IMR-90 (cell line): ENCODE results near the gene POLR3A. TPM values are rescaled to one million over a fixed set of nuclear protein-coding genes. Genes with fewer than 3 reads are reported as not detected.

Experiments
- ATAC-seq: fragments of 200-7000 bp; cut with Tn5 transposase; 2 replicates; pipeline ENCODE4 v1.9.1; 2020; ENCODE audit warnings: low read depth, mild to moderate bottlenecking, moderate library complexity
- BruUV-seq: library from RNA; stranded (reverse); fragments of 400-500 nt; replicated peaks from 2 replicates; lab custom pipeline; 2021; lab: Mats Ljungman, UMichigan
- CTCF ChIA-PET: fragments of 300-600 bp; formaldehyde crosslinking; extraction: SDS; loops from one replicate; lab custom pipeline; 2021; ENCODE audit warnings: antibody characterized with exemption; lab: Yijun Ruan, JAX
- POLR2A ChIA-PET: fragments of 300-600 bp; sonication (Branson Sonifier 250); formaldehyde crosslinking; loops from one replicate; lab custom pipeline; 2022; ENCODE audit warnings: antibody characterized with exemption; ENCODE audit not compliant: unreplicated experiment; lab: Charles Lee
- DNase-seq: peaks from one replicate; pipeline ENCODE4 v3.0.0; 2013
- H2AFZ ChIP-seq: replicated peaks from 2 replicates; pipeline ENCODE3; 2013; ENCODE audit warnings: low read length, mild to moderate bottlenecking; ENCODE audit not compliant: poor library complexity
- H2AK5ac ChIP-seq: 2 replicates; pipeline ENCODE4 v1.6.1; 2013; ENCODE audit warnings: low read depth, low read length, inconsistent platforms
- H2AK9ac ChIP-seq: replicated peaks from 2 replicates; pipeline ENCODE3; 2013; ENCODE audit warnings: mild to moderate bottlenecking, low read depth, low read length, moderate library complexity; ENCODE audit not compliant: poor library complexity
- H2BK120ac ChIP-seq: 2 replicates; pipeline ENCODE4 v1.6.1; 2013; ENCODE audit warnings: low read depth, low read length, inconsistent platforms
- H2BK15ac ChIP-seq: 3 replicates; pipeline ENCODE4 v1.6.1; 2013; ENCODE audit warnings: low read depth, low read length, inconsistent platforms
- H2BK20ac ChIP-seq: 2 replicates; pipeline ENCODE4 v1.6.1; 2013; ENCODE audit warnings: low read depth, mild to moderate bottlenecking, inconsistent platforms, low read length, moderate library complexity
- H2BK5ac ChIP-seq: 2 replicates; pipeline ENCODE4 v1.6.1; 2013; ENCODE audit warnings: mild to moderate bottlenecking, low read depth, low read length, inconsistent platforms; ENCODE audit not compliant: poor library complexity, severe bottlenecking
- H3K14ac ChIP-seq: replicated peaks from 2 replicates; pipeline ENCODE4 v1.6.1; 2013; ENCODE audit warnings: low read depth, low read length, inconsistent platforms
- H3K18ac ChIP-seq: 2 replicates; pipeline ENCODE4 v1.6.1; 2013; ENCODE audit warnings: low read depth, low read length, control low read depth
- H3K23ac ChIP-seq: 2 replicates; pipeline ENCODE4 v1.6.1; 2013; ENCODE audit warnings: low read depth, low read length, inconsistent platforms
- H3K27ac ChIP-seq: 2 replicates; pipeline ENCODE4 v1.5.1; 2013; ENCODE audit warnings: mild to moderate bottlenecking, control low read depth, low read length; ENCODE audit not compliant: insufficient read depth
- H3K27me3 ChIP-seq: 2 replicates; pipeline ENCODE4 v1.6.1; 2013; ENCODE audit warnings: low read length; ENCODE audit not compliant: control insufficient read depth, insufficient read depth
- H3K36me3 ChIP-seq: 2 replicates; pipeline ENCODE4 v1.6.1; 2013; ENCODE audit warnings: low read length, mixed read lengths; ENCODE audit not compliant: control insufficient read depth, insufficient read depth
- H3K4ac ChIP-seq: 2 replicates; pipeline ENCODE4 v1.6.1; 2013; ENCODE audit warnings: low read depth, low read length, inconsistent platforms
- H3K4me1 ChIP-seq: 2 replicates; pipeline ENCODE4 v1.6.1; 2013; ENCODE audit warnings: low read length, mixed read lengths; ENCODE audit not compliant: control insufficient read depth, insufficient read depth
- H3K4me2 ChIP-seq: 2 replicates; pipeline ENCODE4 v1.6.1; 2013; ENCODE audit warnings: low read depth, mild to moderate bottlenecking, control low read depth, low read length, moderate library complexity
- H3K4me3 ChIP-seq: 2 replicates; pipeline ENCODE4 v1.5.1; 2013; ENCODE audit warnings: low read depth, mild to moderate bottlenecking, control low read depth, low read length, moderate library complexity; ENCODE audit not compliant: insufficient read depth
- H3K56ac ChIP-seq: 2 replicates; pipeline ENCODE4 v1.6.1; 2013; ENCODE audit warnings: low read length, inconsistent platforms; ENCODE audit not compliant: insufficient read depth; ENCODE audit errors: extremely low read depth
- H3K79me1 ChIP-seq, 2 experiments: 2 replicates each; pipeline ENCODE4 v1.6.1; 2013; ENCODE audit warnings: low read length in 2 of 2, inconsistent platforms in 1 of 2, low read depth in 1 of 2
- H3K9ac ChIP-seq: 2 replicates; pipeline ENCODE4 v1.6.1; 2013; ENCODE audit warnings: low read depth, low read length, control low read depth
- H3K9me1 ChIP-seq: 2 replicates; pipeline ENCODE4 v1.6.1; 2013; ENCODE audit warnings: low read length, inconsistent platforms; ENCODE audit not compliant: insufficient read depth
- H3K9me3 ChIP-seq: 2 replicates; pipeline ENCODE4 v1.6.1; 2013; ENCODE audit warnings: low read length; ENCODE audit not compliant: control insufficient read depth, insufficient read depth
- H4K20me1 ChIP-seq: 2 replicates; pipeline ENCODE4 v1.6.1; 2013; ENCODE audit warnings: low read length, inconsistent platforms; ENCODE audit not compliant: insufficient read depth
- H4K5ac ChIP-seq: 2 replicates; pipeline ENCODE4 v1.6.1; 2013; ENCODE audit warnings: mild to moderate bottlenecking, low read depth, low read length, control low read depth
- H4K8ac ChIP-seq, 2 experiments: 2 replicates each; pipeline ENCODE4 v1.6.1; 2013; ENCODE audit warnings: low read depth in 2 of 2, low read length in 2 of 2, control low read depth in 1 of 2, inconsistent platforms in 1 of 2
- H4K91ac ChIP-seq: 2 replicates; pipeline ENCODE4 v1.6.1; 2013; ENCODE audit warnings: low read depth, low read length, inconsistent platforms; ENCODE audit not compliant: insufficient read depth
- BHLHE40 ChIP-seq: fragments of 150-350 bp; IDR thresholded peaks from 2 replicates; pipeline ENCODE4 v1.6.1; 2016; ENCODE audit warnings: mild to moderate bottlenecking, low read depth, low read length
- CEBPB ChIP-seq: IDR thresholded peaks from 2 replicates; pipeline ENCODE4 v1.6.1; 2012; ENCODE audit warnings: low read depth, low read length, improper control_type of control experiment
- CHD1 ChIP-seq: IDR thresholded peaks from 2 replicates; pipeline ENCODE4 v1.6.1; 2012; ENCODE audit warnings: low read depth, low read length, improper control_type of control experiment
- CTCF ChIP-seq: conservative IDR thresholded peaks from 2 replicates; pipeline ENCODE4 v1.5.1; 2012; ENCODE audit warnings: mild to moderate bottlenecking, low read depth, low read length, improper control_type of control experiment
- FOS ChIP-seq: fragments of 150-350 bp; IDR thresholded peaks from 2 replicates; pipeline ENCODE4 v1.6.1; 2016; ENCODE audit warnings: low read depth, low read length
- MAFK ChIP-seq: IDR thresholded peaks from 2 replicates; pipeline ENCODE4 v1.6.1; 2012; ENCODE audit warnings: low read depth, low read length, improper control_type of control experiment
- MAZ ChIP-seq: IDR thresholded peaks from 2 replicates; pipeline ENCODE4 v1.6.1; 2012; ENCODE audit warnings: low read depth, mild to moderate bottlenecking, low read length, improper control_type of control experiment, moderate library complexity, borderline replicate concordance
- MXI1 ChIP-seq: IDR thresholded peaks from 2 replicates; pipeline ENCODE4 v1.6.1; 2012; ENCODE audit warnings: low read depth, mild to moderate bottlenecking, low read length, moderate library complexity, borderline replicate concordance
- NFE2L2 ChIP-seq: fragments of 150-350 bp; IDR thresholded peaks from 2 replicates; pipeline ENCODE4 v1.6.1; 2016; ENCODE audit warnings: low read depth, mild to moderate bottlenecking, low read length
- POLR2A ChIP-seq: IDR thresholded peaks from 2 replicates; pipeline ENCODE4 v1.6.1; 2012; ENCODE audit warnings: mild to moderate bottlenecking, low read depth, low read length
- RAD21 ChIP-seq: IDR thresholded peaks from 2 replicates; pipeline ENCODE4 v1.6.1; 2012; ENCODE audit warnings: low read length, improper control_type of control experiment
- RCOR1 ChIP-seq: IDR thresholded peaks from 2 replicates; pipeline ENCODE4 v1.6.1; 2012; ENCODE audit warnings: mild to moderate bottlenecking, low read length, improper control_type of control experiment; ENCODE audit not compliant: insufficient replicate concordance
- RFX5 ChIP-seq: IDR thresholded peaks from 2 replicates; pipeline ENCODE4 v1.8.0; 2012; ENCODE audit warnings: low read depth, mild to moderate bottlenecking, low read length, moderate library complexity
- SMC3 ChIP-seq: fragments of 150-350 bp; IDR thresholded peaks from 2 replicates; pipeline ENCODE4 v1.6.1; 2016; ENCODE audit warnings: low read depth, mild to moderate bottlenecking, antibody characterized with exemption, low read length, moderate library complexity
- USF2 ChIP-seq: fragments of 150-350 bp; IDR thresholded peaks from 2 replicates; pipeline ENCODE4 v1.6.1; 2017; ENCODE audit warnings: mild to moderate bottlenecking, antibody characterized with exemption, low read length, low read depth
- WGBS, 2 experiments: methylation state at CpG; one replicate each; pipeline versions ENCODE4 v1.1.5 to v1.1.7; 2013; ENCODE audit warnings: missing lambda C conversion rate in 2 of 2; ENCODE audit not compliant: insufficient read length in 1 of 2; ENCODE audit errors: extremely low coverage in 2 of 2; 5-methylcytosine and 5-hydroxymethylcytosine counted together
- dilution Hi-C: fragments of 300-500 bp; cut with HindIII; formaldehyde crosslinking; loops from one replicate; pipeline ENCODE4 v1.14.3; 2018; ENCODE audit warnings: low sequenced_read_pairs; ENCODE audit not compliant: unreplicated experiment
- in situ Hi-C: fragments of 300-500 bp; cut with MboI; formaldehyde crosslinking; loops from 3 replicates; pipeline ENCODE4 v1.14.3; 2019; ENCODE audit warnings: low sequenced_read_pairs, inconsistent platforms, mixed read lengths
- intact Hi-C: fragments of 100-400 bp; cut with micrococcal nuclease; formaldehyde crosslinking; loops from 2 replicates; pipeline ENCODE4 v1.10.0; 2022
- polyA plus RNA-seq, 3 experiments: library from polyadenylated mRNA; depleted of rRNA; stranded (reverse); fragments of >200 nt; gene quantifications; 2 replicates each; pipeline ENCODE4 v1.2.3, GENCODE V29; 2012; ENCODE audit warnings: low replicate concordance in 1 of 3
- total RNA-seq: library from RNA; depleted of rRNA; stranded (reverse); fragments of >200 nt; gene quantifications from 2 replicates; pipeline ENCODE4 v1.2.3, GENCODE V29; 2012
- TF ChIP-seq, protein P1 (sequence below): fragments of 150-350 bp; IDR thresholded peaks from 2 replicates; pipeline ENCODE4 v1.6.1; 2016; ENCODE audit warnings: low read depth, mild to moderate bottlenecking, low read length, moderate library complexity, borderline replicate concordance

Gene POLR3A
- total and polyA plus RNA-seq, 2 of the 4 experiments (the other 2 are of a cell fraction) = 11.9 to 24.4 TPM

DNA sequence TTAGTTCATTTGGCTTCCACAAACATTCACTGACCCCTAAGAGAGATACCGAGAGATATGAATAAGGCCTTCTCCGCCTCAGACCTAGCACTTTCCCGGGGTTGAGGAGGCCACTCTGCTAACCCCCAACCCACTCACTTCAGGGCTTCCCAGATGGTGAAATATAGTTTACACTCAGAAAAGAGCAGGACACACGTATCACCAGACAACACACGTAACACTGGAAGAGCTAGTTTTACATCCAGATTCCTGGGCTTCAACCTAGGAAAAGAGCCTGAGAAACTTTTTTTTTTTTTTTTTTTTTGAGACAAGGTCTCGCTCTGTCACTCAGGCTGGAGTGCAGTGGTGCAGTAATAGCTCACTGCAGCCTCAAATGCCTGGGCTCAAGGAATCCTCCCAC, 87.5 kb downstream of the POLR3A start:
- Histone ChIP-seq H3K36me3 (no peaks in the 10 kb centered on the region), H3K14ac (no peak overlapping the region), H2AK5ac (0 out of 2 replicates have a peak overlapping the region, but pooled peaks have one; percentile 17), H3K4ac (no peak overlapping the region), H3K23ac (no peak overlapping the region), H2BK20ac (no peak overlapping the region), H3K4me2 (no peak overlapping the region), H3K9ac (no peak overlapping the region), H3K27me3 (no peaks in the 10 kb centered on the region), H3K4me3 (no peak overlapping the region), H2AK9ac (no peak overlapping the region), H3K4me1 (peaks cover 14% of the 10 kb centered on the region), H3K9me3 (no peaks in the 10 kb centered on the region), H3K56ac (no peak overlapping the region), H2BK15ac (no peak overlapping the region), H4K5ac (no peak overlapping the region), H3K79me1 (no peaks in the 10 kb centered on the region), H4K8ac (no peak overlapping the region), H2BK5ac (no peak overlapping the region), H4K91ac (no peak overlapping the region), H3K18ac (no peak overlapping the region), H3K27ac (no peak overlapping the region), H4K20me1 (peaks cover 2% of the 10 kb centered on the region; the same call in 1 of the 2 replicates), H3K9me1 (peaks cover 5% of the 10 kb centered on the region; the same call in 1 of the 2 replicates), H2BK120ac (no peak overlapping the region; the same call in 1 of the 2 replicates), H2AFZ (no peak overlapping the region)
- WGBS, 2 experiments = 100% methylated on average over 1 of the region's 6 CpGs; no CpG with 5 or more reads in 1 of the 2 experiments
- POLR2A ChIA-PET = no interaction called here
- ATAC-seq = no peak
- in situ Hi-C loops = no loop called here
- intact Hi-C loops = no loop called here
- TF ChIP-seq MXI1 = no peak
- TF ChIP-seq USF2 = no peak
- TF ChIP-seq CEBPB = no peak
- no peak for TF ChIP-seq NFE2L2
- TF ChIP-seq MAZ = no peak
- no peak for TF ChIP-seq RAD21
- no peak for TF ChIP-seq FOS
- no peak for TF ChIP-seq BHLHE40
- no peak for TF ChIP-seq POLR2A
- TF ChIP-seq MAFK = no peak
- TF ChIP-seq CTCF = no peak
- TF ChIP-seq, protein P1, sequence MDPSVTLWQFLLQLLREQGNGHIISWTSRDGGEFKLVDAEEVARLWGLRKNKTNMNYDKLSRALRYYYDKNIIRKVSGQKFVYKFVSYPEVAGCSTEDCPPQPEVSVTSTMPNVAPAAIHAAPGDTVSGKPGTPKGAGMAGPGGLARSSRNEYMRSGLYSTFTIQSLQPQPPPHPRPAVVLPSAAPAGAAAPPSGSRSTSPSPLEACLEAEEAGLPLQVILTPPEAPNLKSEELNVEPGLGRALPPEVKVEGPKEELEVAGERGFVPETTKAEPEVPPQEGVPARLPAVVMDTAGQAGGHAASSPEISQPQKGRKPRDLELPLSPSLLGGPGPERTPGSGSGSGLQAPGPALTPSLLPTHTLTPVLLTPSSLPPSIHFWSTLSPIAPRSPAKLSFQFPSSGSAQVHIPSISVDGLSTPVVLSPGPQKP = no peak
- TF ChIP-seq RCOR1 = no peak
- TF ChIP-seq SMC3 = no peak
- no peak for TF ChIP-seq CHD1
- no peak for TF ChIP-seq RFX5
- no TSS peak for BruUV-seq
- DNase-seq = no peak
- dilution Hi-C loops = no loop called here
- CTCF ChIA-PET = no interaction called here
